ENCODE measurements around the gene ADCY9. TPM values are rescaled to one million over a fixed set of nuclear protein-coding genes. Genes with fewer than 3 reads are reported as not detected.

The ADCY9 gene
- total and polyA plus RNA-seq, 10 donors, result 0.70 to 23.0 (median 11.8) TPM

DNA sequence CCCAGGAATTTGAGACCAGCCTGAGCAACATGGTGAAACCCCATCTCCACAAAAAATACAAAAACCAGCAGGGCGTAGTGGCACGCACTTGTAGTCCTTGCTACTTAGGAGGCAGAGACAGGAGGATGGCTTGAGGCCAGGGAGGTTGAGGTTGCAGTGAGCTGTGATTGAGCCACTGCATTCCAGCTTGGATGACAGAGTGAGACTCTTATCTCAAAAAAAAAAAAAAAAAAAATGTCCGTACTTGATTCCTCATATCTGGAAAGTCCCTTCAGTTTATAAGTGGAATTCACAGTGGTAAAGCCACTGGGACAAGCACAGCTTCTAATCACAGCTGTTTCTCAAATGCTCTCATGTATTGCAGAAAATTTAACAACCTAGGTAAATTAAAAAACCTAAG is 157.1 kb downstream of the ADCY9 start:
- intact Hi-C loops (cut with DNase I; ENCODE audit: low total_unique reads), result no loop called here

DNA sequence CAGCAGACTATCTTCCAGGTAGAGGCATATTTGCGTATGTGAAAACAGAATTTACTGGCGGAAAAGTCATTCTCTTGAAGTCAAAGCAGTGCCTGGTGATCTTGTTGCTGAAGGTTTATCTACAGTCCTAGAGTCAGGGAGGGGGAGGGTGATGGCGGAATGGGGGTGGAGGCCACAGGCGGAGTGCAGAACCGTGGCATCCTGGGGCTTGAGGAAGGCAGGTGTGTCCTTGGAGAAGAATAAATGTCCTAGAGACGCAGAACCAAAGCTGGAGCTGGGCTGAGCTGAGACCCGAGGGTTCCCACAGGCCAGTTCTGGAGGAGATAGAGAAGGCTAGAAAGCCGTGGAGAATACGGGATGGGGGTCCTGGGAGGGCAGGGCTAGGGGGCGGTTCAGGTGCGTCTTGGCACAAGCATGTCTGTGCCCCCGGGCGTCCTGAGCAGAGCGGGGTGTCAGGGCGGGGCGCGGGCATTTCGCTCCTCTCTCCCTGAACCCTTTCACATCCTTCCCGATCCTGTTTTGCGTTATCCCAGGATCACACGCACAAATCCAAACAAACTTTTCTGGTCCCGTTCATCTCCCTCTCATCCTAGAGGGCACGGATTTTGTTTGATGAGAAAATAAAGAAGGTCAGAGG is 158.8 kb downstream of the ADCY9 start:
- Histone ChIP-seq H3K27me3 (replicated peaks in 1 of 7) (peaks cover 0 to 51% (median 0%) of the 10 kb centered on the region in 7 donors), H3K9me3 (no peaks in the 10 kb centered on the region), H3K27ac (no peak overlapping the region), H3K4me3 (no peak overlapping the region), H3K36me3 (no peaks in the 10 kb centered on the region), H3K4me1 (peaks cover 5 to 42% (median 22%) of the 10 kb centered on the region in 6 donors)
- DNase-seq, result no peak
- intact Hi-C loops (cut with DNase I; ENCODE audit: low total_unique reads), result no loop called here
- 84 to 90% (median 88%) methylated on average over 23 of the region's 23 CpGs for WGBS, 5 donors
- no peak for TF ChIP-seq POLR2AphosphoS5 (IDR thresholded peaks at IDR 0.05)
- no peak for TF ChIP-seq POLR2A (IDR thresholded peaks at IDR 0.05)
- TF ChIP-seq, protein P1, sequence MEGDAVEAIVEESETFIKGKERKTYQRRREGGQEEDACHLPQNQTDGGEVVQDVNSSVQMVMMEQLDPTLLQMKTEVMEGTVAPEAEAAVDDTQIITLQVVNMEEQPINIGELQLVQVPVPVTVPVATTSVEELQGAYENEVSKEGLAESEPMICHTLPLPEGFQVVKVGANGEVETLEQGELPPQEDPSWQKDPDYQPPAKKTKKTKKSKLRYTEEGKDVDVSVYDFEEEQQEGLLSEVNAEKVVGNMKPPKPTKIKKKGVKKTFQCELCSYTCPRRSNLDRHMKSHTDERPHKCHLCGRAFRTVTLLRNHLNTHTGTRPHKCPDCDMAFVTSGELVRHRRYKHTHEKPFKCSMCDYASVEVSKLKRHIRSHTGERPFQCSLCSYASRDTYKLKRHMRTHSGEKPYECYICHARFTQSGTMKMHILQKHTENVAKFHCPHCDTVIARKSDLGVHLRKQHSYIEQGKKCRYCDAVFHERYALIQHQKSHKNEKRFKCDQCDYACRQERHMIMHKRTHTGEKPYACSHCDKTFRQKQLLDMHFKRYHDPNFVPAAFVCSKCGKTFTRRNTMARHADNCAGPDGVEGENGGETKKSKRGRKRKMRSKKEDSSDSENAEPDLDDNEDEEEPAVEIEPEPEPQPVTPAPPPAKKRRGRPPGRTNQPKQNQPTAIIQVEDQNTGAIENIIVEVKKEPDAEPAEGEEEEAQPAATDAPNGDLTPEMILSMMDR (IDR thresholded peaks at IDR 0.05 in 8 of 11, conservative IDR thresholded peaks at IDR 0.05 in 3 of 11), result no peak

More for the DNA sequence above, 157.1 kb downstream of the ADCY9 start:
- 63 to 75% (median 73%) methylated on average over 3 of the region's 3 CpGs for WGBS, 5 donors
- TF ChIP-seq POLR2A (IDR thresholded peaks at IDR 0.05), result no peak
- TF ChIP-seq, protein P1 (IDR thresholded peaks at IDR 0.05 in 8 of 11, conservative IDR thresholded peaks at IDR 0.05 in 3 of 11), result no peak
- no peak for TF ChIP-seq POLR2AphosphoS5 (IDR thresholded peaks at IDR 0.05)
- Histone ChIP-seq H3K9me3 (no peaks in the 10 kb centered on the region), H3K4me1 (peaks cover 9 to 43% (median 32%) of the 10 kb centered on the region in 6 donors), H3K27ac (peak overlapping the region in 2 of 8 donors; percentile 77 to 81), H3K27me3 (replicated peaks in 1 of 7) (peaks cover 0 to 36% (median 0%) of the 10 kb centered on the region in 7 donors), H3K36me3 (no peaks in the 10 kb centered on the region), H3K4me3 (no peak overlapping the region)
- DNase-seq, result no peak

DNA sequence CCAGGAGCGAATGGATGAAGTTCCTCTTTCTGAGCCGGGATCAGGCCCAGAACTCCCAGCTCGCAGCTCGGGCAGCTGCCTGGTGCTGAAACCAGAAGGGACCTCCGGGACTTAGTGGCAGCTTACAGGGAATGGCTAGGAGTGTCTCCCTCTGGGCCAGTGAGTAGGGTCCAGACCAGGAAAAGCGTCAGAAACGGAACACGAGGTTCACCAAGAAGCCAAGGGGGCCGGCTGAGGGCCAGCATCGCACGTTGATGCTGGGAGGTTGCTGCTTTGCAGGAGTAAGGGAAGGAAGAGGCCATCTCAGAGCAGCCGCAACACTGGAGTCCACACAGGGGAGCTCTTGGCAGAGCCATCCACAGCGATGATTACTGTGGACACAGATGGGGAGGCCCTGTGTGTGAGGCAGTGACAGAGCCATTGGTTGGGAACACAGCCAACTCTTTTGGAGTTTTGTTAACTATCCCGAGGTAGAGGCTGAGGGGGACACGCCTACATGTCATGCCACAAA is 161.8 kb downstream of the ADCY9 start:
- H3K27me3 ChIP-seq (replicated peaks in 1 of 7), result peaks cover 0 to 51% (median 0%) of the 10 kb centered on the region in 7 donors
- 35 to 55% (median 37%) methylated on average over 10 to 15 of the region's 15 CpGs for WGBS, 5 donors
- H3K4me1 ChIP-seq, result peaks cover 0 to 31% (median 5%) of the 10 kb centered on the region in 6 donors
- intact Hi-C loops (cut with DNase I; ENCODE audit: low total_unique reads), result no loop called here
- H3K27ac ChIP-seq, result no peak overlapping the region
- no peak for DNase-seq
- H3K9me3 ChIP-seq, result no peaks in the 10 kb centered on the region
- TF ChIP-seq, protein P1 (IDR thresholded peaks at IDR 0.05 in 8 of 11, conservative IDR thresholded peaks at IDR 0.05 in 3 of 11), result no peak
- no peak for TF ChIP-seq POLR2A (IDR thresholded peaks at IDR 0.05)
- TF ChIP-seq POLR2AphosphoS5 (IDR thresholded peaks at IDR 0.05), result no peak
- no peaks in the 10 kb centered on the region for H3K36me3 ChIP-seq
- no peak overlapping the region for H3K4me3 ChIP-seq

DNA sequence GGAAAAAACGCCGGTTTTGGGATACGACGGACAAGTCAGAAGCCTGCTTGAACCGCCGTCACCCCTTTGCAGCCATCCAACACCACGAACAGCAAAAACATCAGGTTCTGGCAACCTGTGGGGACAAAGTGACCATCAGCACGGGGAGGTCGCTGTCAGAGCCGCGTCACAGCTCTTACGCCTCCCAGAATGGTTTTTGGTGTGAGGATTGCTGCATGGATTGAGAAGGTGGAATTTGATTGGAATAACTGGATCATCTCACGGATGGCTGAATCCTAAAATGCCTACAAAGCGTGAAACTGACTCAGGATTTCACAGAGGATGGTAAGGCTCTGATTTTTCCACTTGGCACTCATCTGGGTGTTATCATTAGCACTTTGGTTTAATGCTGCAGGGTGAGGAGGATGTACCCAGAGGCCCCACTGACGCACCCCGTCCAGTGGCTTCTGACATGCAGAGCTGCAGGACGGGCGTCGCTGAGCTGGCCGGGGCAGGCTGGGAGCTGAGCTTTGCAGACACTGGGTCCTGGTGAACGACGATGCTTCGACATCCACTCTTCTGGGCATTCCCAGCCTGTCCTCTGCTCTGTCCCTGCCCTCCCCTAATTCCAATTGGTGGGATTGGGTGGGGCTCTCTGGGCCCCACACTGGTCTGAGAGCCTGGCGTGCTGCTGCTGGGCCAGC is 162.4 kb downstream of the ADCY9 start:
- H3K9me3 ChIP-seq, result no peaks in the 10 kb centered on the region
- H3K27me3 ChIP-seq (replicated peaks in 1 of 7), result peaks cover 0 to 51% (median 0%) of the 10 kb centered on the region in 7 donors
- H3K36me3 ChIP-seq, result no peaks in the 10 kb centered on the region
- TF ChIP-seq POLR2AphosphoS5 (IDR thresholded peaks at IDR 0.05), result no peak
- TF ChIP-seq, protein P1 (IDR thresholded peaks at IDR 0.05 in 8 of 11, conservative IDR thresholded peaks at IDR 0.05 in 3 of 11), result no peak
- no peak for TF ChIP-seq POLR2A (IDR thresholded peaks at IDR 0.05)
- H3K4me3 ChIP-seq, result no peak overlapping the region
- no peak for DNase-seq
- WGBS, 5 donors, result 85 to 90% (median 89%) methylated on average over 21 to 24 of the region's 24 CpGs
- intact Hi-C loops (cut with DNase I; ENCODE audit: low total_unique reads), result no loop called here
- peaks cover 0 to 32% (median 7%) of the 10 kb centered on the region in 6 donors for H3K4me1 ChIP-seq
- no peak overlapping the region for H3K27ac ChIP-seq

Measured in spleen (tissue), 11 donors.